K562 (cell line): ENCODE measurements around the gene KCNK1. TPM values are rescaled to one million over a fixed set of nuclear protein-coding genes. Genes with fewer than 3 reads are reported as not detected.

Experiments
- BCL6 ChIP-seq: fragments of 250-450 bp; sonication (Bioruptor Pico); IDR thresholded peaks from 2 replicates; pipeline ENCODE4 v1.4.0; 2020
- BDP1 ChIP-seq: IDR thresholded peaks from 3 replicates; pipeline ENCODE4 v1.6.1; 2011; ENCODE audit not compliant: insufficient read length, insufficient read depth
- CCAR2 ChIP-seq: fragments of 200-400 bp; formaldehyde crosslinking; IDR thresholded peaks from 2 replicates; pipeline ENCODE4 v1.6.1; 2017; ENCODE audit warnings: mild to moderate bottlenecking, low read depth, low read length
- DIDO1 ChIP-seq: fragments of 450-650 bp; IDR thresholded peaks from 2 replicates; pipeline ENCODE4 v1.6.1; 2016; ENCODE audit warnings: low read depth, missing biosample characterization, missing genetic modification characterization
- EP300 ChIP-seq: IDR thresholded peaks from 2 replicates; pipeline ENCODE4 v1.6.1; 2012; ENCODE audit warnings: low read length, improper control_type of control experiment
- FOS ChIP-seq: IDR thresholded peaks from 3 replicates; pipeline ENCODE4 v1.6.1; 2011; ENCODE audit not compliant: insufficient read length; ENCODE audit errors: extremely low read depth
- FOXK1 ChIP-seq: sonication (generic); formaldehyde crosslinking; IDR thresholded peaks from 2 replicates; pipeline ENCODE4 v1.8.0; 2022; ENCODE audit warnings: missing genetic modification reagents, mild to moderate bottlenecking, borderline replicate concordance
- MBD2 ChIP-seq: sonication (generic); IDR thresholded peaks from 2 replicates; pipeline ENCODE4 v1.6.1; 2016; ENCODE audit warnings: low read depth, borderline replicate concordance
- NBN ChIP-seq: fragments of 450-650 bp; IDR thresholded peaks from 2 replicates; pipeline ENCODE4 v1.6.1; 2016; ENCODE audit warnings: low read depth, mild to moderate bottlenecking
- NR2F6 ChIP-seq: fragments of 450-650 bp; formaldehyde crosslinking; IDR thresholded peaks from 2 replicates; pipeline ENCODE4 v1.4.0; 2020; ENCODE audit warnings: mild to moderate bottlenecking
- PCBP1 ChIP-seq: fragments of 200-400 bp; formaldehyde crosslinking; IDR thresholded peaks from 2 replicates; pipeline ENCODE4 v1.6.1; 2018; ENCODE audit warnings: mild to moderate bottlenecking, low read depth, low read length; ENCODE audit not compliant: poor library complexity, severe bottlenecking
- PYGO2 ChIP-seq: fragments of 450-650 bp; IDR thresholded peaks from 2 replicates; pipeline ENCODE4 v1.6.1; 2016; ENCODE audit warnings: mild to moderate bottlenecking, missing genetic modification characterization, moderate library complexity, missing compliant biosample characterization
- RAD51 ChIP-seq: fragments of 450-650 bp; IDR thresholded peaks from 2 replicates; pipeline ENCODE4 v1.7.1; 2016; ENCODE audit warnings: low read depth, mild to moderate bottlenecking, borderline replicate concordance
- RFX5 ChIP-seq: IDR thresholded peaks from 2 replicates; pipeline ENCODE4 v1.6.1; 2011; ENCODE audit warnings: low read depth, mild to moderate bottlenecking, improper control_type of control experiment, low read length
- RNF2 ChIP-seq: sonication (generic); IDR thresholded peaks from 2 replicates; pipeline ENCODE4 v1.6.1; 2016
- SRSF9 ChIP-seq: fragments of 200-400 bp; formaldehyde crosslinking; IDR thresholded peaks from 2 replicates; pipeline ENCODE4 v1.6.1; 2017; ENCODE audit warnings: low read depth, low read length, borderline replicate concordance
- STAG1 ChIP-seq: sonication (generic); formaldehyde crosslinking; IDR thresholded peaks from 2 replicates; pipeline ENCODE4 v1.5.0; 2020; ENCODE audit warnings: missing genetic modification reagents, borderline replicate concordance
- TCFL5 ChIP-seq: fragments of 250-450 bp; sonication (Bioruptor Pico); conservative IDR thresholded peaks from 2 replicates; pipeline ENCODE4 v1.6.1; 2021; ENCODE audit warnings: mild to moderate bottlenecking, moderate library complexity, matching md5 sums
- U2AF2 ChIP-seq: fragments of 200-400 bp; formaldehyde crosslinking; optimal IDR thresholded peaks from 2 replicates; pipeline ENCODE3; 2017; ENCODE audit warnings: low read depth, mild to moderate bottlenecking, low read length
- ZC3H8 ChIP-seq: fragments of 450-650 bp; IDR thresholded peaks from 2 replicates; pipeline ENCODE4 v1.6.1; 2017
- ZMIZ1 ChIP-seq, 2 experiments: fragments of 150-350 bp in 1 of 2; IDR thresholded peaks; 2 replicates each; pipeline ENCODE4 v1.6.1; 2012 to 2016; ENCODE audit warnings: low read depth in 2 of 2, low read length in 2 of 2, mild to moderate bottlenecking in 1 of 2, moderate library complexity in 1 of 2
- ZNF134 ChIP-seq: fragments of 250-450 bp; sonication (Bioruptor Pico); conservative IDR thresholded peaks from 2 replicates; pipeline ENCODE4 v1.4.0; 2020
- ZNF445 ChIP-seq: fragments of 250-450 bp; sonication (Bioruptor Pico); IDR thresholded peaks from 2 replicates; pipeline ENCODE4 v1.4.0; 2020; ENCODE audit warnings: low read depth, mild to moderate bottlenecking, moderate library complexity
- ZNF586 ChIP-seq: fragments of 450-650 bp; formaldehyde crosslinking; conservative IDR thresholded peaks from 2 replicates; pipeline ENCODE4 v1.4.0; 2020; ENCODE audit warnings: mild to moderate bottlenecking, moderate library complexity
- ZNF778 ChIP-seq: fragments of 450-650 bp; formaldehyde crosslinking; IDR thresholded peaks from 2 replicates; pipeline ENCODE4 v1.4.0; 2020; ENCODE audit warnings: mild to moderate bottlenecking, moderate library complexity
- ZSCAN29 ChIP-seq: fragments of 450-650 bp; IDR thresholded peaks from 2 replicates; pipeline ENCODE4 v1.6.1; 2017
- polyA plus RNA-seq, 8 experiments: library from polyadenylated mRNA; depleted of rRNA in 4 of 8; stranded (reverse) in 5 of 8; unstranded in 3 of 8; fragments of >200 nt; fragmentation: Nextera tagmentation in 2 of 8; fragmentation: Illumina TruSeq in 1 of 8; extraction: Ambion mirVana in 2 of 8; extraction: Trizol in 1 of 8; gene quantifications; 2 replicates each; pipeline versions ENCODE4 v1.2.1 to v1.2.3, GENCODE V29; 2011 to 2014; ENCODE audit warnings: inconsistent platforms in 1 of 8, missing spikeins in 1 of 8
- total RNA-seq, 7 experiments: library from RNA; depleted of rRNA in 6 of 7; stranded (reverse); fragments of >200 nt in 6 of 7; fragmentation: Illumina TruSeq in 2 of 7; extraction: Trizol in 2 of 7; gene quantifications; 2 replicates each; pipeline versions ENCODE4 v1.2.1 to v1.2.3, GENCODE V29; 2011 to 2021; ENCODE audit warnings: low replicate concordance in 1 of 7
- TF ChIP-seq, protein P1 (sequence below): fragments of 250-450 bp; sonication (Bioruptor Pico); IDR thresholded peaks from 2 replicates; pipeline ENCODE4 v1.9.0; 2021; ENCODE audit warnings: mild to moderate bottlenecking
- TF ChIP-seq, protein P2 (sequence below), 2 experiments: fragments of 450-650 bp in 1 of 2; sonication (generic) in 1 of 2; formaldehyde crosslinking; conservative IDR thresholded peaks; 2 replicates each; pipeline versions ENCODE4 v1.4.0 to v1.8.1; 2020 to 2022; ENCODE audit warnings: mild to moderate bottlenecking in 1 of 2, missing genetic modification reagents in 1 of 2

The KCNK1 gene
- total and polyA plus RNA-seq, 9 of the 15 experiments (the other 6 are each of a cell fraction or from before 2014, with no cell fraction given): 3.1 to 22.7 (median 6.0) TPM

- TF ChIP-seq RFX5 (no peak), EP300 (peak; percentile 99), NR2F6 (CRISPR knock-in tag) (peak; percentile 100), BCL6 (peak; percentile 100), NBN (peak; percentile 77; the same call in 1 of the 2 replicates), CCAR2 (no peak), ZSCAN29 (0 out of 2 replicates have a peak, but pooled peaks have one; percentile 11), ZNF445 (CRISPR knock-in tag) (peak; percentile 100), STAG1 (CRISPR knock-in tag) (no peak), TCFL5 (CRISPR knock-in tag) (peak; percentile 100), ZC3H8 (peak; percentile 55; the same call in 1 of the 2 replicates), DIDO1 (tag) (peak; percentile 100), ZNF586 (peak; percentile 100), MBD2 (peak; percentile 84), SRSF9 (no peak), PCBP1 (no peak), RAD51 (no peak), ZNF778 (peak; percentile 98), FOS (no peak), PYGO2 (peak; percentile 100), U2AF2 (no peak), ZNF134 (CRISPR knock-in tag) (peak; percentile 99), FOXK1 (CRISPR knock-in tag) (no peak), BDP1 (no peak), ZMIZ1 (IDR thresholded peaks at IDR 0.05; ENCODE audit: low read depth in 2 of 2, low read length in 2 of 2) (peak in 1 of 2 experiments; percentile 96; a peak in 2 of 4 replicates), RNF2 (peak; percentile 99)
- TF ChIP-seq, protein P1, sequence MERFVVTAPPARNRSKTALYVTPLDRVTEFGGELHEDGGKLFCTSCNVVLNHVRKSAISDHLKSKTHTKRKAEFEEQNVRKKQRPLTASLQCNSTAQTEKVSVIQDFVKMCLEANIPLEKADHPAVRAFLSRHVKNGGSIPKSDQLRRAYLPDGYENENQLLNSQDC: peak; percentile 98
- TF ChIP-seq, protein P2, sequence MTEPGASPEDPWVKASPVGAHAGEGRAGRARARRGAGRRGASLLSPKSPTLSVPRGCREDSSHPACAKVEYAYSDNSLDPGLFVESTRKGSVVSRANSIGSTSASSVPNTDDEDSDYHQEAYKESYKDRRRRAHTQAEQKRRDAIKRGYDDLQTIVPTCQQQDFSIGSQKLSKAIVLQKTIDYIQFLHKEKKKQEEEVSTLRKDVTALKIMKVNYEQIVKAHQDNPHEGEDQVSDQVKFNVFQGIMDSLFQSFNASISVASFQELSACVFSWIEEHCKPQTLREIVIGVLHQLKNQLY (CRISPR knock-in tag; conservative IDR thresholded peaks at IDR 0.05): peak in 1 of 2 experiments; percentile 98; a peak in 2 of 4 replicates
These were observed 51.8 kb downstream of the KCNK1 start (continued) for GRCh38 chr1:233665575-233666270.
